IPS DF 19.7 (cell line): ENCODE data around the gene TSPAN5.
"Not testable (repeated sequence)": the region's sequence is repeated elsewhere in the genome, so short reads cannot be mapped to it uniquely, and the experiment has no call there.

Experiments used
- DNase-seq: peaks from one replicate; pipeline ENCODE4 v3.0.0-alpha.2; 2013; ENCODE audit warnings: low read depth, low spot score

TSPAN5 gene

DNA sequence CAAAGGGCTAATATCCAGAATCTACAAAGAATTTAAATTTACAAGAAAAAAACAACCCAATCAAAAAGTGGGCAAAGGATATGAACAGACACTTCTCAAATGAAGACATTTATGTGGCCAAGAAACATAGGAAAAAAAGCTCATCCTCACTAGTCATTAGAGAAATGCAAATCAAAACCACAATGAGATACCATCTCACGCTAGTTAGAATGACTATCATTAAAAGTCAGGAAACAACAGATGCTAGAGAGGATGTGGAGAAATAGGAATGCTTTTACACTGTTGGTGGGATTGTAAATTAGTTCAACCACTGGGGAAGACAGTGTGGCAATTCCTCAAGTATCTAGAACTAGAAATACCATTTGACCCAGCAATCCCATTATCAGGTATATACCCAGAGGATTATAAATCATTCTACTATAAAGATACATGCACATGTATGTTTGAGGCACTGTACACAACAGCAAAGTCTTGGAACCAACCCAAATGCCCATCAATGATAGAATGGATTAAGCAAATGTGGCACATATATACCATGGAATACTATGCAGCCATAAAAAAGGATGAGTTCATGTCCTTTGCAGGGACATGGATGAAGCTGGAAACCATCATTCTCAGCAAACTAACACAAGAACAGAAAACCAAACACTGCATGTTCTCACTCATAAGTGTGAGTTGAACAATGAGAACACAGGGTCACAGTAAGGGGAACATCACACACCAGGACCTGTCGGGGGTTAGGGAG is 197.1 kb downstream of the TSPAN5 start:
- not testable (repeated sequence) for DNase-seq

DNA sequence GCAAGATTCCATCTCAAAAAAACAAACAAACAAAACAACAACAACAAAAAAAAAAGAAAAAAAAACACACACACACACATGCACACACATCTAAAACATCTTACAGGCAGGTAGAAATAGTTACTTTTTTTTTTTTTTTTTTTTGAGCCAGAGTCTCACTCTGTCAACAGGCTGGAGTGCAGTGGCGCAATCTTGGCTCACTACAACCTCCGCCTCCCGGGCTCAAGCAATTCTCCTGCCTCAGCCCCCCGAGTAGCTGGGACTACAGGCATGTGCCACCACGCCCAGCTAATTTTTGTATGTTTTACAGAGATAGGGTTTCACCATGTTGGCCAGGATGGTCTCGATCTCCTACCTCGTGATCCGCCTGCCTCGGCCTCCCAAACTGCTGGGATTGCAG is 201.0 kb downstream of the TSPAN5 start:
- DNase-seq: not testable (repeated sequence)

- DNase-seq: no peak
These were observed 206.3 kb downstream of the TSPAN5 start for GRCh38 chr4:98452091-98452490.

DNA sequence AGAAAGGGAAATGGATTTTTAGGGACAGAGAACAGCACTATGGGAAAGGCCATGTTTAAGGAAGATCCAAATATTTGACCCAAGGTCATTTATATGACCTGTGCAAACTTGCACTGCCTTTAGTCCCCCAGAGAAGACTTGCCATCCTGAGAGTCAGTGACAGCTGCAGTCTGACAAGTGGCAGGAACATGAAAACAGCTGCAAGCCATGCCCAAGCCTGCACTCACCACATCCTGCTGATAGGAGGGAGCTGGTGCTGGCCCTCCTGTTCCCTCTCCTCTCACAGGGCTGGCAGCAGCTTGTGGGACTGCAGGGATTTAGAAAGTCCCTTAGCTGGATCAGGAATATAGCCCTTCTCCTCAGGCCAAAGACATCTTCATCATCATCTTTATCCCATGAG is 209.5 kb downstream of the TSPAN5 start:
- no peak for DNase-seq

GRCh38 chr4:98447648-98448047 is 210.8 kb downstream of the TSPAN5 start:
- DNase-seq: no peak

- no peak for DNase-seq
These were observed 211.7 kb downstream of the TSPAN5 start for GRCh38 chr4:98446499-98447375.

DNA sequence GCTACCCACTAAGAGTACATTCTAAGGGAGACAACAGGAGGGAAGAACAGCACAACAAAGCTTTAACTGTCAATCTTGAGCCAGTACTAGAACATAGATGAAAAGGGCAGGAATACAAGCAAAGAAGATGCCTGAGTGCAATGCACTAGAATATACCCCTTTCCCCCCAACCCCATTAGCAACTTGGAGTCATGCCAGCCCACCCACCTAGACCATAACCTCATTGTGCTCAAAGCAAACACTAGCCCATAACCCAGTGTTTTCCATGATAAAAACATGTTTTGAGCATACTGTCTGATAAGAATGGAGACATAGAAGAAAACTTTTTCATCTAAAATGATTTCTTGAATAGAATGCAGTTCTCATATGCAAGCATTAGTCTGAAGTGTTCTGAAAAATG is 214.0 kb downstream of the TSPAN5 start:
- no peak for DNase-seq

GRCh38 chr4:98434816-98435215 is 223.6 kb downstream of the TSPAN5 start:
- DNase-seq: no peak

DNA sequence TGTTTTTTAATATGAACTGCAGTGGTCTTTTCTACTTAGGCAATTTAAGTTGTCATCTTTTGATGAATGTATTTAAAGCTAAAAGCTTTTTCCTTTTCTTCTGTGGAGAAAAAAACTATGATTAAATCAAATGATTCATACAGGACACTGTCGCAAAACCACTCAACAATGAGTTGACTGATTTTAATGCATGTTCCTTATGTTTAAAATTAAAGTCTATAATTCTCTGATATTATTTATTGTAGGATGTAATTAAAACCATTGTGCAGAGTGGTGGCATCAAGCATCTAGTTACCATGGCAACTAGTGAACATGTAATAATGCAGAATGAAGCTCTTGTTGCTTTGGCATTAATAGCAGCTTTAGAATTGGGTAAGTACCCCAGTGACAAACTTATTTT is 224.7 kb downstream of the TSPAN5 start:
- DNase-seq: no peak

DNA sequence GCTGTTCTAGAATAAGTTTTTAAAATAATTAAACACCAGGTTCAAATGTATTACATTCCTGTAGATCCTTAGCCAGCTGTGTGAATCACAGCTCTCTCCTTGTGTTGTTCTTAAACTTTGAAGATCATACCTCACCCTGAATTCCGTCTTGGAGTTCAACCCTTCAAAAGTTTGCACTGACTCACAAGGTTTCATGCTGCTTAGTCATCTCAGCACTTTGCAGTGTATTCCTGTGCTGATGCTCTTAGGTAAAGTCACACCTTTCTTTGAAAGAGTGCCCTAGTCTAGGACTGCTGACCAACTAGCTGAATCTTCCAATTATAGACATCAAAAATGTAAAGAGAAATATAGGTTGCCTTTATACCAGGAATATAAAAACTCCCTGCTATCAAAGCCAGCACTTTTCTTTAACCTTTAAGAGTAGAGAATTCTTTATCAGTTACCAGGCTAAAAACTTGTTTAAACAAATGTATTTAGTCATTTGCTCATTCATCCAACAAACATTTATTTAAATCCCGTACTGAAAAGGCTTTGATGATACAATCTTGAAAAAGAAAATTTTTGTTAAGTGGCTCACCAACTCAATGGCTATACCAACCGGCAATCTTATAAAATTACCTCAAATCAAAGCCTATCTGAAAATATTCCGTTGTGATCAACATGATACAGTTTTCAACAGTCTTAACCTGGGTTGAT is 227.6 kb downstream of the TSPAN5 start:
- no peak for DNase-seq

DNA sequence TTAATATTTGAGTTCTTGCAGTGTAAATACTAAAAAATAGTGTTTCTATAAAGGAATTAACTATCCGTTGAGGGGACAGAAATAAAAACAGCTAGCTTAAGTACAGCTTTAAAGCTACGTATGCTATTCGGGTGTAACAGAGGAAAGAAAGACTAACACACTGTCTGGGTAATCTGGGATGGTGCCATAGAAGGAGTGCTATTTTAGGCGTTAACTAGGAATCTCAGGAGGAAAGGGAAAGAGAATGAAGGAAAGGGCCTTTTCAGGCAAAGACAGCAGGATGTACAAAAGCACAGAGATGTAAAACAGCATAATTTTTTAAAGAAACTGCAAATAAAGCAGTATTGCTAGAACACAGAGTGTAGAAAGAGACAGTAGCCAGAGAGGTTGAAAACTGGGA is 235.4 kb downstream of the TSPAN5 start:
- no peak for DNase-seq

DNA sequence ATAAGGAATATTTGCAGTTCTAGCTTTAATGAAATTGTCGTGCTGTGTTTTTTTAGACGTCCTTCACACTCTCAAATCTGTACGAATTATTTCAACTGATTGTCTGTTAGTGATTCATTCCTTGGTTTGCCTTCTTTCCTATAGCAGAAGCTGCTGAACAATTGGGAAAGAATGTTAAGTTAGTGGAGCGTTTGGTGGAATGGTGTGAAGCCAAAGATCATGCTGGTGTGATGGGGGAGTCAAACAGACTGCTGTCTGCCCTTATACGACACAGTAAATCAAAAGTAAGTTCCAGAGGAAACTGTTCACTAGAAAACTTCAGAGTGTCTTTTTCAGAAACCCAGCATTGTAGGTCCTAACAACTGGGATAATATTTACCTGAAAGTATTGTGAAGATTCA is 237.3 kb downstream of the TSPAN5 start:
- no peak for DNase-seq
